HG03354 (cell line): ENCODE measurements around the gene LNX2.
"Not testable (repeated sequence)": the region's sequence is repeated elsewhere in the genome, so short reads cannot be mapped to it uniquely, and the experiment has no call there.

Source experiments
- ATAC-seq: cut with Tn5 transposase; IDR thresholded peaks from one replicate; pipeline ENCODE4 v1.9.1; 2021; ENCODE audit warnings: mild to moderate bottlenecking; ENCODE audit not compliant: unreplicated experiment, poor library complexity, severe bottlenecking

The LNX2 gene

GRCh38 chr13:27638521-27638920 lies 18.2 kb upstream of the LNX2 start:
- no peak for ATAC-seq

GRCh38 chr13:27638001-27638400 lies 17.7 kb upstream of the LNX2 start:
- ATAC-seq, result no peak

- ATAC-seq, result no peak
These were observed 16.9 kb upstream of the LNX2 start for GRCh38 chr13:27637289-27637626.

- no peak for ATAC-seq
These were observed 16.4 kb upstream of the LNX2 start for GRCh38 chr13:27636589-27637288.

GRCh38 chr13:27635266-27635665 lies 14.9 kb upstream of the LNX2 start:
- ATAC-seq, result no peak

- ATAC-seq, result no peak
These were observed 14.5 kb upstream of the LNX2 start for GRCh38 chr13:27634791-27635190.

GRCh38 chr13:27634231-27634630 lies 13.9 kb upstream of the LNX2 start:
- ATAC-seq, result no peak

GRCh38 chr13:27632648-27633047 lies 12.3 kb upstream of the LNX2 start:
- ATAC-seq, result no peak

GRCh38 chr13:27632214-27632613 lies 11.9 kb upstream of the LNX2 start:
- no peak for ATAC-seq

GRCh38 chr13:27631665-27632064 lies 11.3 kb upstream of the LNX2 start:
- ATAC-seq, result no peak

- ATAC-seq, result no peak
These were observed 10.8 kb upstream of the LNX2 start for GRCh38 chr13:27631156-27631555.

GRCh38 chr13:27628766-27629165 lies 8.4 kb upstream of the LNX2 start:
- ATAC-seq, result not testable (repeated sequence)

GRCh38 chr13:27628081-27628480 lies 7.8 kb upstream of the LNX2 start:
- ATAC-seq, result no peak

GRCh38 chr13:27627380-27627779 lies 7.1 kb upstream of the LNX2 start:
- ATAC-seq, result no peak

GRCh38 chr13:27625839-27626238 lies 5.5 kb upstream of the LNX2 start:
- ATAC-seq, result no peak

GRCh38 chr13:27624071-27624470 lies 3.7 kb upstream of the LNX2 start:
- no peak for ATAC-seq

GRCh38 chr13:27622881-27623280 lies 2.6 kb upstream of the LNX2 start:
- no peak for ATAC-seq

- peak; percentile 1 for ATAC-seq
These were observed 1.9 kb upstream of the LNX2 start for GRCh38 chr13:27622102-27622820.

- peak; percentile 62 for ATAC-seq
These were observed 1.2 kb upstream of the LNX2 start, which contains the start of gene POLR1D for GRCh38 chr13:27621366-27622101. Gene POLR1D (plus strand): TSS chr13:27621892. CDS start chr13:27621984, 92 bp downstream.

- no peak for ATAC-seq
These were observed 712 bp upstream of the LNX2 start for GRCh38 chr13:27621116-27621365.

GRCh38 chr13:27619728-27620376 lies 477 bp downstream of the LNX2 start:
- ATAC-seq, result peak; percentile 33
